ENCODE data around the gene DPCD.
"Not testable (repeated sequence)": the region's sequence is repeated elsewhere in the genome, so short reads cannot be mapped to it uniquely, and the experiment has no call there.

The DPCD gene

GRCh38 chr10:101624526-101625102 is 36.5 kb downstream of the DPCD start:
- TF ChIP-seq, protein P1, sequence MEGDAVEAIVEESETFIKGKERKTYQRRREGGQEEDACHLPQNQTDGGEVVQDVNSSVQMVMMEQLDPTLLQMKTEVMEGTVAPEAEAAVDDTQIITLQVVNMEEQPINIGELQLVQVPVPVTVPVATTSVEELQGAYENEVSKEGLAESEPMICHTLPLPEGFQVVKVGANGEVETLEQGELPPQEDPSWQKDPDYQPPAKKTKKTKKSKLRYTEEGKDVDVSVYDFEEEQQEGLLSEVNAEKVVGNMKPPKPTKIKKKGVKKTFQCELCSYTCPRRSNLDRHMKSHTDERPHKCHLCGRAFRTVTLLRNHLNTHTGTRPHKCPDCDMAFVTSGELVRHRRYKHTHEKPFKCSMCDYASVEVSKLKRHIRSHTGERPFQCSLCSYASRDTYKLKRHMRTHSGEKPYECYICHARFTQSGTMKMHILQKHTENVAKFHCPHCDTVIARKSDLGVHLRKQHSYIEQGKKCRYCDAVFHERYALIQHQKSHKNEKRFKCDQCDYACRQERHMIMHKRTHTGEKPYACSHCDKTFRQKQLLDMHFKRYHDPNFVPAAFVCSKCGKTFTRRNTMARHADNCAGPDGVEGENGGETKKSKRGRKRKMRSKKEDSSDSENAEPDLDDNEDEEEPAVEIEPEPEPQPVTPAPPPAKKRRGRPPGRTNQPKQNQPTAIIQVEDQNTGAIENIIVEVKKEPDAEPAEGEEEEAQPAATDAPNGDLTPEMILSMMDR (IDR thresholded peaks at IDR 0.05; ENCODE audit: low read depth, low read length, missing control alignments), result no peak
- Histone ChIP-seq H3K27ac (no peak overlapping the region), H3K27me3 (replicated peaks) (no peaks in the 10 kb centered on the region), H3K4me3 (ENCODE audit: low read depth, low read length) (no peak overlapping the region), H3K36me3 (replicated peaks) (no peaks in the 10 kb centered on the region)
- in situ Hi-C loops (cut with HindIII; ENCODE audit: low pct_ligation_motif_present, low sequenced_read_pairs), result no loop called here
- no peak for DNase-seq

DNA sequence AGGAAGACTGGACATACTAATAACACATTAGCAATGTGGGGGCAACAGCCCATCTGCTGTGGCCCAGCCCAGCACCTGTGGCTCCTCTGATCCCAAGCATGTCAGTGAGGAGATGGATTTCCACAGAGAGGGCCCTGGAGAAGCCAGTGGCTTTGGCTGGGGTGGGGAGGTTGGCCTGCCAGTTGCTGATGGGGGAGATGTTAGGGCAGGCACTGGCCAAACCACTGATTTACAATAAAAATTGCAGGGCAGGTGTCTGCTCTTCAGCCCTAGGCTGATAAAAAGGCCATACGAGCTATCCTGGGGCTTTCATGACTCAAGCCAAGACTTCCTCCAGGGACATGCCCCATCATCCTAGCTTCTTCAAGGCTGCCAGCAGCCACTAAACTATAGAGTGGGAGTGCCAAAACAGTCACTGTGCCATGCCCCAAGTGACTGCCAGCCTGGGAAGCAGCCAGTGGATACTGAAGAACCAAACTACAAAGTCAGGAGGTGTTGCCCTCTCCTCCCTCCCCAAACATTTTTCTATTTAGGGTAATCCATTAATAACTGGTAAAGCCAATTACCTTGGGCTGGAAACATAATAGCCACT is 37.8 kb downstream of the DPCD start:
- DNase-seq, result no peak

GRCh38 chr10:101629837-101630632 is 41.9 kb downstream of the DPCD start:
- TF ChIP-seq, protein P1 (IDR thresholded peaks at IDR 0.05; ENCODE audit: low read depth, low read length, missing control alignments), result no peak
- no peaks in the 10 kb centered on the region for H3K27me3 ChIP-seq (replicated peaks)
- H3K36me3 ChIP-seq (replicated peaks), result no peaks in the 10 kb centered on the region
- no peak for DNase-seq
- H3K4me3 ChIP-seq (ENCODE audit: low read depth, low read length), result no peak overlapping the region
- in situ Hi-C loops (cut with HindIII; ENCODE audit: low pct_ligation_motif_present, low sequenced_read_pairs), result no loop called here
- no peak overlapping the region for H3K27ac ChIP-seq

More for the DNA sequence above, 37.8 kb downstream of the DPCD start:
- H3K27ac ChIP-seq, result no peak overlapping the region
- H3K36me3 ChIP-seq (replicated peaks), result no peaks in the 10 kb centered on the region
- no peak overlapping the region for H3K4me3 ChIP-seq (ENCODE audit: low read depth, low read length)
- TF ChIP-seq, protein P1 (IDR thresholded peaks at IDR 0.05; ENCODE audit: low read depth, low read length, missing control alignments), result no peak
- H3K27me3 ChIP-seq (replicated peaks), result no peaks in the 10 kb centered on the region
- in situ Hi-C loops (cut with HindIII; ENCODE audit: low pct_ligation_motif_present, low sequenced_read_pairs), result no loop called here

DNA sequence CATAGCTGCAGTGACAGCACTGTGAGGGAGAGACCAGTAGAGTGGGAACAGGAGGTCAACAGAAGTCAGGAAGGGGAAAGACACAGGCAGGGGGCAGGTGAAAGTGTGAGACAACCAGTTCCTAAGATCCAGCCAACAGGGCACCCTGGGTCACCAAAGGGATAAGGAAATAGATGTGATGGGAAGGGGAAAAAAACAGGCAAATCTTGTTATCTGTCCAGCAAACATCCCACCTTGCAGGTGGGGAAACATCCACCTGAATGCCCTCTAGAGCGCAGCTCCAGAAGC is 42.5 kb downstream of the DPCD start:
- in situ Hi-C loops (cut with HindIII; ENCODE audit: low pct_ligation_motif_present, low sequenced_read_pairs), result no loop called here
- H3K27ac ChIP-seq, result no peak overlapping the region
- TF ChIP-seq, protein P1 (IDR thresholded peaks at IDR 0.05; ENCODE audit: low read depth, low read length, missing control alignments), result no peak
- H3K4me3 ChIP-seq (ENCODE audit: low read depth, low read length), result no peak overlapping the region
- H3K27me3 ChIP-seq (replicated peaks), result no peaks in the 10 kb centered on the region
- no peaks in the 10 kb centered on the region for H3K36me3 ChIP-seq (replicated peaks)
- no peak for DNase-seq

GRCh38 chr10:101631821-101632475 is 43.8 kb downstream of the DPCD start:
- in situ Hi-C loops (cut with HindIII; ENCODE audit: low pct_ligation_motif_present, low sequenced_read_pairs), result no loop called here
- no peaks in the 10 kb centered on the region for H3K27me3 ChIP-seq (replicated peaks)
- no peak overlapping the region for H3K4me3 ChIP-seq (ENCODE audit: low read depth, low read length)
- TF ChIP-seq, protein P1 (IDR thresholded peaks at IDR 0.05; ENCODE audit: low read depth, low read length, missing control alignments), result no peak
- no peak for DNase-seq
- no peak overlapping the region for H3K27ac ChIP-seq
- no peaks in the 10 kb centered on the region for H3K36me3 ChIP-seq (replicated peaks)

DNA sequence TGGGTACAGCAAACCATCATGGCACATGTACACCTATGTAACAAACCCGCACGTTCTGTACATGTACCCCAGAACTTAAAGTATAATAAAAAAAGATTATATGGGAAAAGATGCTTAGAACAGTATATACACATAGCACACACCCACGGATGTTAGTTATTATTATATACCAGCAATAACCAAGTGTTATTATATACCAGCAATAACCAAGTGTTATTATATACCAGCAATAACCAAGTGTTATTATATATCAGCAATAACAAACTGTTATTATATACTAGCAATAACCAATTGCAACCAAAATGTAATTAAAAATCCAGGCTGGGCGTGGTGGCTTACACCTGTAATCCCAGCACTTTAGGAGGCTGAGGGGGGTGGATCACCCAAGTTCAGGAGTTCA is 45.4 kb downstream of the DPCD start:
- H3K36me3 ChIP-seq (replicated peaks); H3K27me3 ChIP-seq (replicated peaks); DNase-seq; H3K27ac ChIP-seq; in situ Hi-C loops (cut with HindIII; ENCODE audit: low pct_ligation_motif_present, low sequenced_read_pairs); H3K4me3 ChIP-seq (ENCODE audit: low read depth, low read length): not testable (repeated sequence)
